CD4-positive, alpha-beta T cell treated with Interleukin-4 for 4 hours (primary cell): ENCODE data around the gene GPR152.

Experiments
- DNase-seq: peaks from one replicate; pipeline ENCODE4 v3.0.0-alpha.2; 2020

GPR152 gene

DNA sequence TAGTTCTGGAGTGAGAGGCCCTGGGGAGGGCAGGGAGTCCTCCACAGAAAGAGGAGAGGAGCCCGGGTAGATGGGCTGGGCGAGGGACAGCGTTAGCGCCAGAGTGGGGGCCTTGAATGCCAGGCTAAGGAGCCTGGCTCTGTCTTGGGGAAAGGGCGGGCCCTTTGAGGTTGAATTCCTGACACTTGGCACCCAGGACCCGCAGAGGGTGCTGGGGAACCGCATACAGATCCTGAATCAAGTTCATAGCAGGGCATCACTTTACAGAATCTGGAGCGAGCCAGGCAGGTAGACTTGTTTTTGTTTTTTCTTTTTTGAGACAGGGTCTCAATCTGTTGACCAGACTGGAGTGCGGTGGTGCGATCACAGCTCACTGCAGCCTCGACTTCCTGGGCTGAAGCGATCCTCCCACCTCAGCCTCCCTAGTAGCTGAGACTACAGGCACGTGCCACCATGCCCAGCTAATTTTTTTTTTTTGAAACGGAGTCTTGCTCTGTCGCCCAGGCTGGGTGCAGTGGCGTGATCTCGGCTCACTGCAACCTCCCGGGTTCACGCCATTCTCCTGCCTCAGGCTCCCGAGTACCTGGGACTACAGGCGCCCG, 31.0 kb downstream of the GPR152 start:
- no peak for DNase-seq

- peak; percentile 96 for DNase-seq
These were observed 31.7 kb downstream of the GPR152 start for GRCh38 chr11:67420646-67421429.

- DNase-seq: no peak
These were observed 32.3 kb downstream of the GPR152 start for GRCh38 chr11:67420147-67420645.

DNA sequence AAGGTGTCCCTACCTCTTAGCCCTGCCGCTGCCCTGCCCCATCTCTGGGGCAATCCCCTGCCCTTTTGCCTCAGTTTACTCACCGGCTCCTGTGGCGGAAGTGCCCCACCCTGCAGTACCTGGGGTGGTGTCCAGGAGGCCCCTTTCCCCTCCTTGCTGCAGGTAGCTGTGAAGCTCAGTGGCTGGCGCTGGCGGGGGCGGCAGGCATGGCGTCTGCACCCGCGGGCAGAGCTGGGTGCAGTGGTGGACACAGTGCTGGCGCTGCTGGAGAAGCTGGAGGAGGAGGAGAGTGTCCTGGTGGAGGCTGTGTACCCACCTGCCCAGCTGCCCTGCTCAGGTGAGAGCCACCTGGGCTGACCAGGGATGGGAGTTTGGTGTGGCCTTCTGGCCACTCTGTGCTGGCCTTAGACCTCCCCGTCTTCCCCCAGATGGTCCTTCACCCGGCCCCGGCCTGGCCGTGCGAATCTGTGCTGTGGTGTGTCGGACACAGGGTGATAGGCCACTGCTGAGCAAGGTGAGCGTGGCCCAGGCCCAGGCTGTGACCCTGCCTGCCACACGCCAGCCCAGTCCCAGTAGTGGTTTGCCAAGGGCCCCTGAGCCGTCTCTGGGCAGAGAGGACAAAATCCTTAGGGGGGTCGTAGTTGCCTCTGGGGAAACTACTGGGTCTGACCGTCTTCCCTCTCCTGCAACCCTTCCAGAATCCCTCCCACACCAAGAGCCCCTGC, 33.0 kb downstream of the GPR152 start:
- no peak for DNase-seq

DNA sequence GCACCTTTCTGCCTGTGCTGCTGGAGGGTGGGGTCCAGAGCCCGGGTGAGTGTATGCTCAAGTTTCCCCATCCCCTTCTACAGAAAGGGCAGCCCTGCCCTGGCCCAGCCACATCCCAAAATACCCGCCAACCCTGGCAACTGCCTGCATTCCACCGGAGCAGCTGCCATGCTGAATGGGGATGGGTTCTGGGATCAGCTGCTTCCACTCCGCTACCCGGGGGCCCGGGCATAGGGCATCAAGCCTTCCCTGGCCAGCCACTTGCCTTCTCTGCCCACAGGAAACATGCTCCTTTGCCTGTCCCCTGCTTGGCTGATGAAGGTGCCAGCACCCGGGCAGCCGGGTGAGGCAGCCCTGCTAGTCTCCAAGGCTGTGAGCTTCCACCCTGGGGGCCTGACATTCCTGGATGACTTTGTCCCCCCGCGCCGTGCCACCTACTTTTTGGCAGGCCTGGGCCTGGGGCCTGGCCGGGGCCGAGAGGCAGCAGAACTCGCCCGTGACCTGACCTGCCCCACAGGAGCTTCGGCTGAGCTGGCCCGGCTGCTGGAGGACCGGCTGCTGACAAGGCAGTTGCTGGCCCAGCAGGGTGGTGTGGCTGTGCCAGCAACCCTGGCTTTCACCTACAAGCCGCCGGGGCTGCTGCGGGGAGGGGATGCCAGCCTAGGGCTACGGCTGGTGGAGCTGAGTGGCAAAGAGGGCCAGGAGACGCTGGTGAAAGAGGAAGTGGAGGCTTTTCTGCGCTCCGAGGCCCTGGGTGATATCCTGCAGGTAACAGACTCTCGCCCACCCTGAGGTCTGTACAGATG, 33.9 kb downstream of the GPR152 start:
- DNase-seq: no peak

- no peak for DNase-seq
These were observed 35.1 kb downstream of the GPR152 start for GRCh38 chr11:67417425-67417824.

DNA sequence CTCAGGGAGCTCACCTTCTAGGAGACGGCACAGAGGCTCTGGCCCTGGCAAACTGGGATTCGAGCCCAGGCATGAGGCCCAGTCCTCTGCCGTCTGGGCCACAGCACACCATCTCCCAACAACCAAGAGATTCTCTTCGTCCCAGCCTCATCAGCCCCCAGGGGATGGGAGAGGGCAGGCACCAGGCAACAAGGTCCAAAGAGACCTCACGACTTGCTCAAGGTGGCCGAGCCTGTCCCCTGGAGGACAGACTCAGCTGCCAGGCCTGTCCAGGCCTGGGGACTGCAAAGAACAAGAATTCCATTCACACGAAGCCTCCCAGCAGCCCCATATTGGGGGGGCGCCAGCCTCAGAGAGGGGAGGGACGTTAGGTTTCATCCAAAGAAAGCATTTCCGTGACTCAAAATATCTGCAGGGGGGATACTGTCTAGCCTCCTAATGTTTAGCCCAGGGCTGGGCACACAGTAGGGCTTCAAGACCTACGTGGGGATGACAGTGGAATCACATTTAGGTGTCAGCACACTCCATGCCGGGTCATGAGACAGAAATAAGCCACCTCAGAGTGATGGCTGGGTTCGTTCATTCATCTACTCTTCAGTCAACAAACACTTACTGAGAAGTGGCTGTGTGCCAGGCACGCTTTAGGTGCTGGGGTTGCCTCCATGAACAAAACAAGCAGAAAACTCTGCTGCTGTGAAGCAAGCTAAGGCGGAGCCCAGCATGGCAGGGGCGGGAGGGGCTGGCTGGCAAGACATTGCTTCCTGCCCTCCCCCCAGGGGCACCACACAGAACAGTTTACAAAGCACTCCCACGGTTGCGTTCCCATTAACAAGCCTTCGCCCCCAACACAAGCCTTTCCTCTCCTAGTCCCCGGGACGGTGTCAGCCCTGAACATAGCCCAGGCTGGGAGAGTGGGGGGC, 35.9 kb downstream of the GPR152 start:
- peak; percentile 94 for DNase-seq

DNA sequence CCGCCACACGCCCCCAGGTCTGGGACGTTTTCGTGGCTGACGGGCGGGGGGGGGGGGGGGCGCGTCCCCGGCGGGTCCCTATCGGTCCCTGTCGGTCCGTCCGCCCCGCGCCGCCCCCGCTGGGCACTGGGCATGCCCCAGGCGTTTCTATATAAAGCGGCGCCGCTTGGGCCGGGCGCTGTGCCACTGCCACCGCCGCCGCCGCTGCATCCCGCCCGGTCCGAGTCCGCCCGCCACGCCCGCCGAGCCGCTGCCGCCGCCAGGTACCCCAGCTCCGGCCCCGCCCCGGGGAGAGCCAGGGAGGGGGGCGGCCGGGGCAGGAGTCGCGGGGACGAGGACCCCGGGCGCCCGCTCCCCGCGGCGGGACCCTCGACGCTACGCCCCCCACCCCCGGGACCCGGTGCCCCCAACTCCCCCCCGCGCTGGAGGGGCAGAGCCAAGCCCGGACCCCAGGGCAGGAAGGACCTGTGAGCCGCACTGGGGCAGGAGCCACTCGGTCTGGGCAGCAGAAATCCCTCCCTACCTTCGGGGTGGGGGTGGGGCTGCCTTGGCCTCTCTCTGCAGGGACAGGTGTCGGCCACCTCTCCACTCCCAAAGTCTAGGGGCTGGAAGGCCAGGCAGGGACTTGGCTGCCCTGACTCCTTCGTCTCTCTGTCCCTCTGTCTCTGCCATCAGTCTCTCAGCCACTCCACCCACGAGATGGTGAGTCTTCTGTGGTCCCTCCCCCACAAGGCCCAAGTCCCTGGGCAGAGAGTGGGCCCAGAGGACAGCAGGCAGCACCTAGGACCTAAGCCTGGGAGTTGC, 36.8 kb downstream of the GPR152 start, which contains the start of gene CARNS1:
TSS of gene CARNS1 (plus strand) at position 178 of the 804 bp plus-strand sequence. CDS start at position 700, 522 bp downstream.
- DNase-seq: no peak

GRCh38 chr11:67413266-67413849, 39.2 kb downstream of the GPR152 start:
- DNase-seq: no peak

DNA sequence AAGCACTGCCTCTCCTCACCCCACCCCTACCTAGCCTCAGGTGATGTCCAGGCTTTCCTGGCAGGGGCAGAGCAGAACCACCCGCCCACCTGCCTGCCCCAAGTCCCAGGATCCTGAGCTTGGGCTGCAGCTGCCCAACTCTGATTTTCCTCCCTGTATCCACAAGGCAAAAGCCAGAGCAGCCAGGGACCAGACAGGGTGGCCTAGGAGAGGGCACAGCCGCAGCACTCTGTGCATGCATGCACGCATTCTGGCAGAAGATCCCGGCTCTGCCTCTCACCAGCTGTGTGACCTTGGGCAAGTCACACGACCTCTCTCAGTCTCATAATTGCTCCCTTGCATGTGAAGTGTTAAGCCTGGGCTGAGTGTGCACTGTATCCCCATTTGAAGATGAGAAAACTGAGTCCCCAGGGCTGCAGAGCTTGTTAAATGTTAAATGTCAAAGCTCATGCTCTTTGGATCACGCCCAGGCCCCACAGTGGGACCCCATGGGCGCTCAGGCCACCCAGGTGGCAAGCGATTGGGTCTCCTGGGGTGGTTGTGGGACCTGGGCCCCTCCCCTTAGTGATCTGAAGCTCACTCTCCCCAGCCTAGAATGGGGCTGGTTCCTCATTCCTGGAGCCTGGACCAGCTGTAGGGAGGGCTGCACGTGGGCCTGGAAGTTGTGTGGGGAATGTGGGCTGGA, 39.9 kb downstream of the GPR152 start:
- no peak for DNase-seq

- DNase-seq: no peak
These were observed 40.8 kb downstream of the GPR152 start for GRCh38 chr11:67411785-67412152.

GRCh38 chr11:67410984-67411784, 41.3 kb downstream of the GPR152 start:
- DNase-seq: no peak

DNA sequence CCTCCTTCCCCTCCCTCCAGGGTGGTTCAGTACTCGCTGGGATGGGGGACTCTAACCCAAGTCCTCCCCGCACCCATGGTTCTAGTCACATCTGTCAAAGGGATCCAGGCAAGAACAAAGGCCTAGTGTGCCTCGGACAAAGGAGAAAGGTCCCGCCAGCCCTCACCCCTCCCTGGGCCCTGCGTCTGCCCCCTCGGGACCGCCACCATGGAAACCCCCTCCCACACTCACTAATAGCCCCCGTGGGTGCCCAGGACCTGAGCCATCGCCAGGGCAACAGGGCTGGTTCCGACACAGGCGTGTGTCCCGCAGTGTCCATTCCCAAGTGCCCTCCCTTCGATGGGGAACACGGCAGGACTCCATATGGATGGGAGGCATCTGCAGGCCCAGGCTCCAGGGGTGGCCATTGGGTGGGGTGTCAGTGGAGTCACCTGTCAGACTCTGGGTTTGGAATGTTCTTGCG, 42.1 kb downstream of the GPR152 start:
- no peak for DNase-seq

GRCh38 chr11:67409781-67410368, 42.7 kb downstream of the GPR152 start:
- DNase-seq: no peak

DNA sequence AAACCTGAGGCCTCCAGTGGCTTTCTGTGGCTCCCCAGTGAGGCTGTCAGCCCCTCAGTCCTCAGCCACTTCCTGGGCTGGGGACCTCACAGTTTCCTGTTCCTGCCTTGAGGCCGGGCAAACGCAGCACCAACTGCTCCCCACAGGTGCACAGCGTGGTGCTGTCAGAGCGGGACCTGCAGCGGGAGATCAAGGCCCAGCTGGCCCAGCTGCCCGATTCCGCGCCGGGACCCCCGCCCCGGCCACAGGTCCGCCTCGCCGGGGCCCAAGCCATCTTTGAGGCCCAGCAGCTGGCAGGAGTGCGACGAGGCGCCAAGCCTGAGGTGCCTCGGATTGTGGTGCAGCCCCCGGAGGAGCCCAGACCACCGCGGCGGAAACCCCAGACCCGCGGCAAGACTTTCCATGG, 43.3 kb downstream of the GPR152 start:
- DNase-seq: peak; percentile 77

GRCh38 chr11:67408437-67409200, 43.9 kb downstream of the GPR152 start:
- DNase-seq: no peak

- no peak for DNase-seq
These were observed 44.8 kb downstream of the GPR152 start for GRCh38 chr11:67407688-67408163.
